ENCODE results near the gene TNS4. TPM values are rescaled to one million over a fixed set of nuclear protein-coding genes. Genes with fewer than 3 reads are reported as not detected.

TNS4 gene
- polyA plus RNA-seq, 1 experiment = 0.07 TPM

DNA sequence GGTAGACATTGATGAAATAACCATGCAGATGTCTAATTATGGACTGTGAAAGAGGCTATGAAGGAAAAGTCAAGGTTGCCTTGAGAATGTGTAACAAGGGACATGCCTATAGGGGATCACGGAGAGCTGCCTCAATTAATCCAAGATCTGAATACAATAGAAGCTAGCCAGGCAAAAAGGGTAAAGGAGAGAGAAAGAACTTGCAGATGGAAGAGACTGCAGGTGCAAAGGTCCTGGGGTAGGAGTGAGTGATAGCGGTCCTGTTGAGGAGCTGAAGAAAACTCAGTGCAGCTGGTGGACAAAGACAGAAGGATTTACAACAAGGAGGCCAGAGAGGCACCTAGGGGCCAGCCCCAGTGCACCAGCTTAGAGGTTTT is 15.9 kb upstream of the TNS4 start:
- ChIA-PET CTCF (interaction anchor here (0.8 to 1.5 kb wide), 2 partner anchors 16 to 41 kb away, joined by 3 read pairs; no protein-coding TSS in a partner anchor), POLR2A (interaction anchor here (0.8 kb wide), 1 partner anchor 18 kb away, joined by 3 read pairs; no protein-coding TSS in a partner anchor)
- TF ChIP-seq, protein P1, sequence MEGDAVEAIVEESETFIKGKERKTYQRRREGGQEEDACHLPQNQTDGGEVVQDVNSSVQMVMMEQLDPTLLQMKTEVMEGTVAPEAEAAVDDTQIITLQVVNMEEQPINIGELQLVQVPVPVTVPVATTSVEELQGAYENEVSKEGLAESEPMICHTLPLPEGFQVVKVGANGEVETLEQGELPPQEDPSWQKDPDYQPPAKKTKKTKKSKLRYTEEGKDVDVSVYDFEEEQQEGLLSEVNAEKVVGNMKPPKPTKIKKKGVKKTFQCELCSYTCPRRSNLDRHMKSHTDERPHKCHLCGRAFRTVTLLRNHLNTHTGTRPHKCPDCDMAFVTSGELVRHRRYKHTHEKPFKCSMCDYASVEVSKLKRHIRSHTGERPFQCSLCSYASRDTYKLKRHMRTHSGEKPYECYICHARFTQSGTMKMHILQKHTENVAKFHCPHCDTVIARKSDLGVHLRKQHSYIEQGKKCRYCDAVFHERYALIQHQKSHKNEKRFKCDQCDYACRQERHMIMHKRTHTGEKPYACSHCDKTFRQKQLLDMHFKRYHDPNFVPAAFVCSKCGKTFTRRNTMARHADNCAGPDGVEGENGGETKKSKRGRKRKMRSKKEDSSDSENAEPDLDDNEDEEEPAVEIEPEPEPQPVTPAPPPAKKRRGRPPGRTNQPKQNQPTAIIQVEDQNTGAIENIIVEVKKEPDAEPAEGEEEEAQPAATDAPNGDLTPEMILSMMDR (IDR thresholded peaks at IDR 0.05; ENCODE audit: low read depth, low read length) = no peak
- no peak for DNase-seq (ENCODE audit: low read depth, low spot score)
- Histone ChIP-seq H3K27ac (ENCODE audit: low read depth, low read length) (no peak overlapping the region), H3K27me3 (ENCODE audit: control insufficient read depth, insufficient read depth, low read length) (no peaks in the 10 kb centered on the region), H3K4me3 (ENCODE audit: low read depth, low read length) (no peak overlapping the region), H3K9me3 (ENCODE audit: control insufficient read depth, insufficient read depth, low read length) (no peaks in the 10 kb centered on the region; the same call in 1 of the 2 replicates)

DNA sequence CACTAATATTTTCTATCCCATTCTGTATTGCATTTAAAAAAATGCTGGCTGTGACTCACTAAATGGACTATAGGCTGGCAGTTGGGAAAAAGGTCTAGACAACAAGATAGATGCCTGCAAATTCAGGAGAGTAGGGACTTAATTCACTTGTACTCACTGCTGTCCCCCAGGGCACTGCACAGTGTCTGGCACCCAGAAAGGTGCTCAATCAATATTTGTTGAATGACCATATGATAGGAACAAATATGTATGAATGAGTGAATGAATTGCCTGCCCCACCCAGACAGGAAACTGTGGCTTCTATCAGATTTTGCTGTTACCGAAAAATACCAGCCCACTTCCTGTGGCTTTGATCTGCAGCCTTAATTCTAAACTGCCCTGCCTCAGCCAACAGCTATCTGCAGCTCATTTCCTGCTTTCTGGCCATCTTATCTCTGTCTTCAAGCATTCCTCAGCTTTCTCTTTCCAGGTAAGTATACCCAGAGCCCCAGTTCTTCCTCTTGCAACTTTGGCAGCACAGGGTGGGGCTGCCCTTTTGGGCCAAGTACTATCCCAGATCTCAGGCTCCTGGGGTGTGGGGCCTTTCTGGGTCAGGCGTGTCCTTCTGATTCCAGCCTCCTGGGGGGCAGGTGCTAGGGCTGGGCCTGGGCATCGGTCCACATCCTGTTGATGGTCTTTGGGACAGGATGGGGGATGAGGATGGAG is 15.3 kb upstream of the TNS4 start:
- no peak overlapping the region for H3K27ac ChIP-seq (ENCODE audit: low read depth, low read length)
- H3K9me3 ChIP-seq (ENCODE audit: control insufficient read depth, insufficient read depth, low read length) = no peaks in the 10 kb centered on the region; the same call in 1 of the 2 replicates
- TF ChIP-seq, protein P1 (IDR thresholded peaks at IDR 0.05; ENCODE audit: low read depth, low read length) = no peak
- no peak overlapping the region for H3K4me3 ChIP-seq (ENCODE audit: low read depth, low read length)
- no peak for DNase-seq (ENCODE audit: low read depth, low spot score)
- H3K27me3 ChIP-seq (ENCODE audit: control insufficient read depth, insufficient read depth, low read length) = no peaks in the 10 kb centered on the region
- ChIA-PET POLR2A (no interaction called here), CTCF (interaction anchor here (0.8 to 1.5 kb wide), 2 partner anchors 16 to 40 kb away, joined by 3 read pairs; no protein-coding TSS in a partner anchor)

DNA sequence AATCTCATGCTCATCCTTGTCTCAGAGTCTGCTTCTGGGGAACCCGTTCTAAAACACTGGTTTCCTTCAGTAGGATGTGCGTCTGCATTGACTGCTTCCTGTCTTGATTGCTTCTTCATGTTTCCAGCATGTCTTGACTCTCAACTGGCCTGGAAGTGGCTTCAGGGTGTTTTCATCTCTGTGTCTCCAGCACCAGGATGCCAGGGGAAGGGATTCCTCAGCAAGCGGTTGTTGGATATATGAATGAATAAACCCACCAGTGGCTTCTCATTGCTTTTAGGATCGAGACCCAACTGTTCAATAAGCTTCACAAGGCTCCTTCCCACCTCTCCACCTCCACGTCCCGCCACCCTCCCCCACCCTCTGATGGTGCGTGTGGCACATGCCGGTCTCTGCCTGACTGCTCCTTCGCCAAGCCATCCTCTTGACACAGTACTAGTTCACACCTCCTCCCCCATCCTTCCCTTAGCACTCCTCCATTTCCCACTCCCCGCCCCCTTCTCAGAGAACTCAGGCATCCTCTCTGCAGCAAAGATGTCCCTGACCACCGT is 14.1 kb upstream of the TNS4 start:
- ChIA-PET POLR2A (no interaction called here), CTCF (no interaction called here)
- Histone ChIP-seq H3K27ac (ENCODE audit: low read depth, low read length) (no peak overlapping the region), H3K4me3 (ENCODE audit: low read depth, low read length) (no peak overlapping the region), H3K27me3 (ENCODE audit: control insufficient read depth, insufficient read depth, low read length) (no peaks in the 10 kb centered on the region), H3K9me3 (ENCODE audit: control insufficient read depth, insufficient read depth, low read length) (no peaks in the 10 kb centered on the region; the same call in 1 of the 2 replicates)
- DNase-seq (ENCODE audit: low read depth, low spot score) = no peak
- TF ChIP-seq, protein P1 (IDR thresholded peaks at IDR 0.05; ENCODE audit: low read depth, low read length) = no peak

DNA sequence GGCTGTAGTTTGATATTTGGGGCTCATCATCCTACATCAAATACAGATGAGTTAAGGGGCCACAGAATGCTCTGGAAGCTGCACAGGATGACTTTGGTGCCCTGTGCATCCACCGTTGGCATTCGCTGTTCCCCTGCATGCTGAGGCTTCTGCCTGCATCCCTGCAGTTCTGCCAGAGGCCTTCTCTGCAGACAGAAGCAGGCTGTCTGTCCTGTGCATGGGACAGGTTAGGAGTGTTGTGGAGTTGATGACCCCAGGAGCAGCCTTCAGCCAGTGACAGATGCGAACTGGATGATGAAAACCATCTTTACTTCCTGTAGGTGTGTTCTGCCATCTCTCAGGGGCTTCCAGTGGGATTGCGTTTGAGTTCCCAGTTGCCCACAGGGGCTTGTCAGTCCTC is 13.6 kb upstream of the TNS4 start:
- POLR2A ChIA-PET = no interaction called here

More for the DNA sequence above, 13.6 kb upstream of the TNS4 start:
- H3K4me3 ChIP-seq (ENCODE audit: low read depth, low read length) = no peak overlapping the region
- CTCF ChIA-PET = no interaction called here
- H3K9me3 ChIP-seq (ENCODE audit: control insufficient read depth, insufficient read depth, low read length) = no peaks in the 10 kb centered on the region; the same call in 1 of the 2 replicates
- H3K27ac ChIP-seq (ENCODE audit: low read depth, low read length) = no peak overlapping the region
- no peaks in the 10 kb centered on the region for H3K27me3 ChIP-seq (ENCODE audit: control insufficient read depth, insufficient read depth, low read length)
- no peak for DNase-seq (ENCODE audit: low read depth, low spot score)
- TF ChIP-seq, protein P1 (IDR thresholded peaks at IDR 0.05; ENCODE audit: low read depth, low read length) = no peak

Data from AG04450 (cell line).